SK-N-SH treated with all-trans-retinoic acid at 6 μM for 48 hours (cell line): ENCODE measurements around the gene HS6ST3.

Experiments used
- CSDC2 ChIP-seq: fragments of 250-450 bp; sonication (Bioruptor Pico); IDR thresholded peaks from 2 replicates; pipeline ENCODE4 v1.5.0; 2020; ENCODE audit warnings: mild to moderate bottlenecking, moderate library complexity
- RARB ChIP-seq: fragments of 250-450 bp; sonication (Bioruptor Pico); IDR thresholded peaks from 2 replicates; pipeline ENCODE4 v1.8.0; 2021; ENCODE audit warnings: mild to moderate bottlenecking, moderate library complexity
- TCF4 ChIP-seq: fragments of 250-450 bp; sonication (Bioruptor Pico); IDR thresholded peaks from 2 replicates; pipeline ENCODE4 v1.8.0; 2021; ENCODE audit warnings: mild to moderate bottlenecking, moderate library complexity, borderline replicate concordance
- TF ChIP-seq, protein P1 (sequence below): fragments of 250-450 bp; sonication (Bioruptor Pico); IDR thresholded peaks from 2 replicates; pipeline ENCODE4 v1.8.0; 2020; ENCODE audit warnings: mild to moderate bottlenecking, moderate library complexity, borderline replicate concordance
- TF ChIP-seq, protein P2 (sequence below): fragments of 250-450 bp; sonication (Bioruptor Pico); IDR thresholded peaks from 2 replicates; pipeline ENCODE4 v1.5.1; 2021; ENCODE audit warnings: mild to moderate bottlenecking, moderate library complexity

DNA sequence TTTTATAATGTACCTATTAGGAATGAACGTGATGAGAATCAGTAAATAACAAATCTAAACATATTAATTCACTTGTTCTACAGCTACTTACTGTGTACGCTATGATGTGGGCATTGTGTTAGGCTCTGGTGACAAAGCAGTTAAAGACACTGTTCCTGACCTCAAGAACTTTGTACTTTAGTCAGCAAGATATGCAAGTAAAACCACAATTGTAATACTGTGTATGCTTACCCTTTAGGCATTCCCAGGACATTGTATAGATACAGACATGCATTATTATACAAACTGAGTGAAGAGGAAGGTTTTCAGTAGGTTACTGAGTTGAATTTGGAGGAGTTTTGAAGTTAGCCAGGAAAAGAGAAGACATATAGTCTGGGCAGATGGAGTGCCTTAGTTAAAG is 435.8 kb downstream of the HS6ST3 start:
- TF ChIP-seq TCF4 (CRISPR knock-in tag) = no peak
- TF ChIP-seq, protein P1, sequence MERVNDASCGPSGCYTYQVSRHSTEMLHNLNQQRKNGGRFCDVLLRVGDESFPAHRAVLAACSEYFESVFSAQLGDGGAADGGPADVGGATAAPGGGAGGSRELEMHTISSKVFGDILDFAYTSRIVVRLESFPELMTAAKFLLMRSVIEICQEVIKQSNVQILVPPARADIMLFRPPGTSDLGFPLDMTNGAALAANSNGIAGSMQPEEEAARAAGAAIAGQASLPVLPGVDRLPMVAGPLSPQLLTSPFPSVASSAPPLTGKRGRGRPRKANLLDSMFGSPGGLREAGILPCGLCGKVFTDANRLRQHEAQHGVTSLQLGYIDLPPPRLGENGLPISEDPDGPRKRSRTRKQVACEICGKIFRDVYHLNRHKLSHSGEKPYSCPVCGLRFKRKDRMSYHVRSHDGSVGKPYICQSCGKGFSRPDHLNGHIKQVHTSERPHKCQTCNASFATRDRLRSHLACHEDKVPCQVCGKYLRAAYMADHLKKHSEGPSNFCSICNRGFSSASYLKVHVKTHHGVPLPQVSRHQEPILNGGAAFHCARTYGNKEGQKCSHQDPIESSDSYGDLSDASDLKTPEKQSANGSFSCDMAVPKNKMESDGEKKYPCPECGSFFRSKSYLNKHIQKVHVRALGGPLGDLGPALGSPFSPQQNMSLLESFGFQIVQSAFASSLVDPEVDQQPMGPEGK (CRISPR knock-in tag) = no peak
- TF ChIP-seq CSDC2 (CRISPR knock-in tag) = no peak
- no peak for TF ChIP-seq RARB (CRISPR knock-in tag)
- TF ChIP-seq, protein P2, sequence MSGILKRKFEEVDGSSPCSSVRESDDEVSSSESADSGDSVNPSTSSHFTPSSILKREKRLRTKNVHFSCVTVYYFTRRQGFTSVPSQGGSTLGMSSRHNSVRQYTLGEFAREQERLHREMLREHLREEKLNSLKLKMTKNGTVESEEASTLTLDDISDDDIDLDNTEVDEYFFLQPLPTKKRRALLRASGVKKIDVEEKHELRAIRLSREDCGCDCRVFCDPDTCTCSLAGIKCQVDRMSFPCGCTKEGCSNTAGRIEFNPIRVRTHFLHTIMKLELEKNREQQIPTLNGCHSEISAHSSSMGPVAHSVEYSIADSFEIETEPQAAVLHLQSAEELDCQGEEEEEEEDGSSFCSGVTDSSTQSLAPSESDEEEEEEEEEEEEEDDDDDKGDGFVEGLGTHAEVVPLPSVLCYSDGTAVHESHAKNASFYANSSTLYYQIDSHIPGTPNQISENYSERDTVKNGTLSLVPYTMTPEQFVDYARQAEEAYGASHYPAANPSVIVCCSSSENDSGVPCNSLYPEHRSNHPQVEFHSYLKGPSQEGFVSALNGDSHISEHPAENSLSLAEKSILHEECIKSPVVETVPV (CRISPR knock-in tag) = no peak
